Neural cell (in vitro differentiated cells): ENCODE data around the gene ARID3B. TPM values are rescaled to one million over a fixed set of nuclear protein-coding genes. Genes with fewer than 3 reads are reported as not detected.

Experiments used
- H2AFZ ChIP-seq: fragments of 200-600, 300-800 bp; sonication (generic), shearing (Covaris generic); 2 replicates; pipeline ENCODE4 v1.6.0; 2014; ENCODE audit warnings: low read depth, mild to moderate bottlenecking, antibody characterized with exemption, low read length, moderate library complexity
- H3F3A ChIP-seq: fragments of 200-600 bp; shearing (Covaris generic); 2 replicates; pipeline ENCODE4 v1.6.1; 2016; ENCODE audit warnings: mild to moderate bottlenecking, moderate library complexity, mixed read lengths, antibody characterized with exemption, low read length; ENCODE audit not compliant: insufficient read depth, poor library complexity, severe bottlenecking
- H3K27ac ChIP-seq: fragments of 200-600, 300-800 bp; sonication (generic), shearing (Covaris generic); 2 replicates; pipeline ENCODE4 v1.5.1; 2014; ENCODE audit warnings: mild to moderate bottlenecking, low read length, moderate library complexity
- H3K27me3 ChIP-seq: fragments of 300-800, 200-600 bp; sonication (generic), shearing (Covaris generic); 2 replicates; pipeline ENCODE4 v1.6.0; 2014; ENCODE audit warnings: mild to moderate bottlenecking, low read depth, low read length, moderate library complexity; ENCODE audit not compliant: insufficient read depth
- H3K36me3 ChIP-seq: fragments of 300-800, 200-600 bp; sonication (generic), shearing (Covaris generic); 2 replicates; pipeline ENCODE4 v1.5.1; 2014; ENCODE audit warnings: mild to moderate bottlenecking, antibody characterized with exemption, low read length, moderate library complexity; ENCODE audit not compliant: insufficient read depth
- H3K4me2 ChIP-seq: fragments of 300-800, 200-600 bp; sonication (generic), shearing (Covaris generic); 2 replicates; pipeline ENCODE4 v1.6.0; 2014; ENCODE audit warnings: mild to moderate bottlenecking, low read length
- H3K4me3 ChIP-seq: fragments of 300-800, 200-600 bp; sonication (generic), shearing (Covaris generic); 2 replicates; pipeline ENCODE4 v1.5.1; 2014; ENCODE audit warnings: mild to moderate bottlenecking, low read length, moderate library complexity
- H3K79me2 ChIP-seq: fragments of 200-600 bp; shearing (Covaris generic); replicated peaks from 2 replicates; pipeline ENCODE4 v1.6.0; 2014; ENCODE audit warnings: mild to moderate bottlenecking, low read length, moderate library complexity; ENCODE audit not compliant: insufficient read depth
- H3K9ac ChIP-seq: fragments of 300-800, 200-600 bp; sonication (generic), shearing (Covaris generic); 2 replicates; pipeline ENCODE4 v1.6.1; 2016; ENCODE audit warnings: mild to moderate bottlenecking, low read length, mixed read lengths
- H3K9me2 ChIP-seq: fragments of 200-600 bp; shearing (Covaris generic); 2 replicates; pipeline ENCODE4 v1.6.1; 2016; ENCODE audit warnings: mild to moderate bottlenecking, low read length, mixed read lengths; ENCODE audit not compliant: insufficient read depth
- H3K9me3 ChIP-seq: fragments of 200-600, 300-800 bp; sonication (generic), shearing (Covaris generic); 2 replicates; pipeline ENCODE4 v1.6.1; 2016; ENCODE audit warnings: mild to moderate bottlenecking, mixed run types, low read length, moderate library complexity, mixed read lengths
- H4K20me1 ChIP-seq: fragments of 200-600 bp; shearing (Covaris generic); 2 replicates; pipeline ENCODE4 v1.6.1; 2016; ENCODE audit warnings: mild to moderate bottlenecking, mixed run types; ENCODE audit not compliant: insufficient read depth
- CTCF ChIP-seq: fragments of 450-650 bp; IDR thresholded peaks from 2 replicates; pipeline ENCODE4 v1.5.1; 2014; ENCODE audit warnings: antibody characterized with exemption, mild to moderate bottlenecking, moderate library complexity; ENCODE audit not compliant: poor library complexity, severe bottlenecking
- EP300 ChIP-seq: fragments of 450-650 bp; conservative IDR thresholded peaks from 2 replicates; pipeline ENCODE4 v1.6.1; 2014; ENCODE audit warnings: antibody characterized with exemption, mild to moderate bottlenecking, moderate library complexity; ENCODE audit not compliant: poor library complexity, severe bottlenecking
- EZH2 ChIP-seq: fragments of 200-600, 300-800 bp; shearing (Covaris generic), sonication (generic); IDR thresholded peaks from 2 replicates; pipeline ENCODE4 v1.6.1; 2014; ENCODE audit warnings: antibody characterized with exemption, low read length, borderline replicate concordance, mild to moderate bottlenecking; ENCODE audit not compliant: insufficient read depth, poor library complexity, severe bottlenecking
- MXI1 ChIP-seq: fragments of 450-650 bp; conservative IDR thresholded peaks from 2 replicates; pipeline ENCODE4 v1.6.1; 2014; ENCODE audit warnings: antibody characterized with exemption, mild to moderate bottlenecking; ENCODE audit not compliant: poor library complexity, severe bottlenecking
- POLR2AphosphoS5 ChIP-seq: IDR thresholded peaks from 2 replicates; pipeline ENCODE4 v1.6.1; 2012
- RAD21 ChIP-seq: fragments of 450-650 bp; conservative IDR thresholded peaks from 2 replicates; pipeline ENCODE4 v1.6.1; 2014; ENCODE audit warnings: antibody characterized with exemption, mild to moderate bottlenecking, moderate library complexity
- REST ChIP-seq: IDR thresholded peaks from 2 replicates; pipeline ENCODE4 v1.6.1; 2012; ENCODE audit warnings: borderline replicate concordance
- SMC3 ChIP-seq: fragments of 450-650 bp; conservative IDR thresholded peaks from 2 replicates; pipeline ENCODE4 v1.6.1; 2014; ENCODE audit warnings: antibody characterized with exemption, mild to moderate bottlenecking, moderate library complexity; ENCODE audit not compliant: poor library complexity
- TAF1 ChIP-seq: IDR thresholded peaks from 2 replicates; pipeline ENCODE4 v1.6.1; 2012; ENCODE audit warnings: low read depth
- polyA plus RNA-seq: library from polyadenylated mRNA; depleted of rRNA; stranded (reverse); fragments of >200 nt; gene quantifications from 2 replicates; pipeline ENCODE4 v1.2.3, GENCODE V29; 2014

Gene ARID3B
- polyA plus RNA-seq, 1 donor from 2014 or later: 11.2 TPM

- no peak overlapping the region for H2AFZ ChIP-seq
- TF ChIP-seq EP300 (no peak), CTCF (no peak), SMC3 (no peak), REST (no peak), TAF1 (no peak), RAD21 (no peak), MXI1 (no peak)
- H3F3A ChIP-seq: peaks cover 4% of the 10 kb centered on the region
- no peak overlapping the region for H3K9ac ChIP-seq
- no peaks in the 10 kb centered on the region for H4K20me1 ChIP-seq
- H3K4me3 ChIP-seq: no peak overlapping the region
- no peaks in the 10 kb centered on the region for H3K27me3 ChIP-seq
- no peak overlapping the region for H3K27ac ChIP-seq
- no peaks in the 10 kb centered on the region for H3K36me3 ChIP-seq
- peaks cover 12% of the 10 kb centered on the region for H3K79me2 ChIP-seq
- no peak overlapping the region for H3K4me2 ChIP-seq
- no peaks in the 10 kb centered on the region for H3K9me2 ChIP-seq
- H3K9me3 ChIP-seq: no peaks in the 10 kb centered on the region
Measured at GRCh38 chr15:74611834-74612233, 70.8 kb downstream of the ARID3B start.

- no peaks in the 10 kb centered on the region for H3K9me2 ChIP-seq
- H3K79me2 ChIP-seq: peaks cover 20% of the 10 kb centered on the region
- no peaks in the 10 kb centered on the region for H4K20me1 ChIP-seq
- no peaks in the 10 kb centered on the region for H3K9me3 ChIP-seq
- no peak overlapping the region for H3K4me2 ChIP-seq
- H3F3A ChIP-seq: peaks cover 4% of the 10 kb centered on the region
- H2AFZ ChIP-seq: no peak overlapping the region
- H3K4me3 ChIP-seq: no peak overlapping the region
- H3K27me3 ChIP-seq: no peaks in the 10 kb centered on the region
- TF ChIP-seq RAD21: no peak
- no peaks in the 10 kb centered on the region for H3K36me3 ChIP-seq
- H3K27ac ChIP-seq: no peak overlapping the region
- H3K9ac ChIP-seq: no peak overlapping the region
Measured at GRCh38 chr15:74612677-74613076, 71.7 kb downstream of the ARID3B start.

- no peaks in the 10 kb centered on the region for H4K20me1 ChIP-seq
- no peak overlapping the region for H2AFZ ChIP-seq
- no peak overlapping the region for H3K4me2 ChIP-seq
- peaks cover 27% of the 10 kb centered on the region for H3K79me2 ChIP-seq
- H3K4me3 ChIP-seq: no peak overlapping the region
- no peak overlapping the region for H3K27ac ChIP-seq
- H3F3A ChIP-seq: peaks cover 4% of the 10 kb centered on the region
- no peaks in the 10 kb centered on the region for H3K27me3 ChIP-seq
- H3K9me3 ChIP-seq: no peaks in the 10 kb centered on the region
- H3K36me3 ChIP-seq: no peaks in the 10 kb centered on the region
- TF ChIP-seq POLR2AphosphoS5 (no peak), RAD21 (no peak), SMC3 (no peak), EP300 (no peak), EZH2 (no peak), MXI1 (no peak), TAF1 (no peak), REST (no peak), CTCF (no peak)
- no peaks in the 10 kb centered on the region for H3K9me2 ChIP-seq
- no peak overlapping the region for H3K9ac ChIP-seq
Measured at GRCh38 chr15:74613089-74613952, 72.3 kb downstream of the ARID3B start.
